ENCODE measurements around the gene TOMT.
"Not testable (repeated sequence)": the region's sequence is repeated elsewhere in the genome, so short reads cannot be mapped to it uniquely, and the experiment has no call there.

TOMT gene

GRCh38 chr11:72140661-72141060, 34.9 kb downstream of the TOMT start:
- Mint-ChIP-seq H3K4me3 (no peak overlapping the region), H3K27me3 (ENCODE audit: low read depth) (peaks cover 15% of the 10 kb centered on the region), H3K27ac (no peak overlapping the region), H3K9me3 (peaks cover 2% of the 10 kb centered on the region), H3K4me1 (no peaks in the 10 kb centered on the region), H3K36me3 (ENCODE audit: low read depth) (no peaks in the 10 kb centered on the region)
- no peak for TF ChIP-seq CTCF (IDR thresholded peaks at IDR 0.05; ENCODE audit: unreplicated experiment in 3 of 3)

- peaks cover 15% of the 10 kb centered on the region for H3K27me3 Mint-ChIP-seq (ENCODE audit: low read depth)
- no peaks in the 10 kb centered on the region for H3K4me1 Mint-ChIP-seq
Observed at GRCh38 chr11:72141066-72141465, 35.3 kb downstream of the TOMT start.

GRCh38 chr11:72142086-72142485, 36.4 kb downstream of the TOMT start:
- H3K9me3 Mint-ChIP-seq; H3K4me3 Mint-ChIP-seq; H3K36me3 Mint-ChIP-seq (ENCODE audit: low read depth); H3K27ac Mint-ChIP-seq; H3K4me1 Mint-ChIP-seq: not testable (repeated sequence)
- peaks cover 15% of the 10 kb centered on the region for H3K27me3 Mint-ChIP-seq (ENCODE audit: low read depth)

More at GRCh38 chr11:72141066-72141465, 35.3 kb downstream of the TOMT start:
- no peaks in the 10 kb centered on the region for H3K36me3 Mint-ChIP-seq (ENCODE audit: low read depth)
- H3K9me3 Mint-ChIP-seq, result peaks cover 2% of the 10 kb centered on the region
- no peak overlapping the region for H3K27ac Mint-ChIP-seq
- H3K4me3 Mint-ChIP-seq, result no peak overlapping the region
- TF ChIP-seq CTCF (IDR thresholded peaks at IDR 0.05; ENCODE audit: unreplicated experiment in 3 of 3), result no peak

GRCh38 chr11:72142543-72142942, 36.8 kb downstream of the TOMT start:
- peaks cover 15% of the 10 kb centered on the region for H3K27me3 Mint-ChIP-seq (ENCODE audit: low read depth)
- not testable (repeated sequence) for H3K9me3 Mint-ChIP-seq; H3K4me1 Mint-ChIP-seq; H3K27ac Mint-ChIP-seq; H3K4me3 Mint-ChIP-seq; H3K36me3 Mint-ChIP-seq (ENCODE audit: low read depth)

GRCh38 chr11:72144807-72145565, 39.3 kb downstream of the TOMT start:
- no peaks in the 10 kb centered on the region for H3K9me3 Mint-ChIP-seq
- no peaks in the 10 kb centered on the region for H3K4me1 Mint-ChIP-seq
- H3K4me3 Mint-ChIP-seq, result no peak overlapping the region
- no peaks in the 10 kb centered on the region for H3K36me3 Mint-ChIP-seq (ENCODE audit: low read depth)
- no peak overlapping the region for H3K27ac Mint-ChIP-seq
- no peak for TF ChIP-seq CTCF (IDR thresholded peaks at IDR 0.05; ENCODE audit: unreplicated experiment in 3 of 3)
- peaks cover 15% of the 10 kb centered on the region for H3K27me3 Mint-ChIP-seq (ENCODE audit: low read depth)

GRCh38 chr11:72146625-72147024, 40.9 kb downstream of the TOMT start:
- no peaks in the 10 kb centered on the region for H3K9me3 Mint-ChIP-seq
- H3K27me3 Mint-ChIP-seq (ENCODE audit: low read depth), result peaks cover 11% of the 10 kb centered on the region
- no peaks in the 10 kb centered on the region for H3K4me1 Mint-ChIP-seq
- TF ChIP-seq CTCF (IDR thresholded peaks at IDR 0.05; ENCODE audit: unreplicated experiment in 3 of 3), result no peak
- no peak overlapping the region for H3K4me3 Mint-ChIP-seq
- no peak overlapping the region for H3K27ac Mint-ChIP-seq
- no peaks in the 10 kb centered on the region for H3K36me3 Mint-ChIP-seq (ENCODE audit: low read depth)

- Mint-ChIP-seq H3K4me1 (no peaks in the 10 kb centered on the region), H3K36me3 (ENCODE audit: low read depth) (no peaks in the 10 kb centered on the region), H3K27me3 (ENCODE audit: low read depth) (no peaks in the 10 kb centered on the region), H3K27ac (no peak overlapping the region), H3K9me3 (no peaks in the 10 kb centered on the region), H3K4me3 (no peak overlapping the region)
- no peak for TF ChIP-seq CTCF (IDR thresholded peaks at IDR 0.05; ENCODE audit: unreplicated experiment in 3 of 3)
Observed at GRCh38 chr11:72150882-72151281, 45.2 kb downstream of the TOMT start.

GRCh38 chr11:72153874-72154273, 48.1 kb downstream of the TOMT start:
- not testable (repeated sequence) for H3K36me3 Mint-ChIP-seq (ENCODE audit: low read depth); H3K27me3 Mint-ChIP-seq (ENCODE audit: low read depth); H3K4me3 Mint-ChIP-seq; H3K27ac Mint-ChIP-seq; H3K9me3 Mint-ChIP-seq; H3K4me1 Mint-ChIP-seq
